ENCODE results near the gene KIR3DL3. TPM values are rescaled to one million over a fixed set of nuclear protein-coding genes. Genes with fewer than 3 reads are reported as not detected.
"Not testable (repeated sequence)": the region's sequence is repeated elsewhere in the genome, so short reads cannot be mapped to it uniquely, and the experiment has no call there.

Gene KIR3DL3
- total RNA-seq, 2 donors from 2014 or later, result not detected

DNA sequence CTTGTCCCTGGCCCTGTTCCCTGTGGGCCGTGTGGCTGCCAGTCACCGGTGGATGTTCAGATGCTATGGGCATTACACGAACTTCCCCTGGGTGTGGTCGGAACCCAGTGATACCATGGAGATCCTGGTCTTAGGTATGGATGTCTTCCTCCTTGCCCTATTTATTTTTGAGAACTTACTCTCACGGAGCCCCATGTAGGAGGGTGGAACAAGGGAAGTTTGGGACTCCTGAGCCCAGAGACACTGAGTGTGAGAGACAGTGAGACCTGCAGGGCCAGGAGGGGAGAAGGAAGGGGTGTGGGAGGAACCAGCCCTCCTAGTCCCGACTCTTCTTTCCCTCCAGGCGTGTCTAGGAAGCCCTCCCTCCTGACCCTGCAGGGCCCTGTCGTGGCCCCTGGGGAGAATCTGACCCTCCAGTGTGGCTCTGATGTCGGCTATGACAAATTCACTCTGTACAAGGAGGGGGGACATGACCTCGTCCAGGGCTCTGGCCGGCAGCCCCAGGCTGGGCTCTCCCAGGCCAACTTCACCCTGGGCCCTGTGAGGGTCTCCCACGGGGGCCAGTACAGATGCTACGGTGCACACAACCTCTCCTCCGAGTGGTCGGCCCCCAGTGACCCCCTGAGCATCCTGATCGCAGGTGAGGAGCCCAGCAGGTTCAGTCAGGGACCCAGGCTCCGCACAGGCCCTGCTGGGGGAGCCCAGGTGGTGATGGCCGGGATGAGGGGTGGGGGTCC is 14.9 kb upstream of the KIR3DL3 start:
- WGBS, 2 donors, result 44 to 50% methylated on average over 9 to 13 of the region's 18 CpGs
- H3K27me3 ChIP-seq, result no peaks in the 10 kb centered on the region
- H3K27ac ChIP-seq, result no peak overlapping the region
- ATAC-seq (no peak), DNase-seq (no peak)
- no peaks in the 10 kb centered on the region for H3K36me3 ChIP-seq (replicated peaks in 1 of 2; ENCODE audit: insufficient read depth in 1 of 2, low read depth in 2 of 2)
- no peaks in the 10 kb centered on the region for H3K9me3 ChIP-seq
- intact Hi-C loops (cut with DNase I), result no loop called here
- TF ChIP-seq POLR2A (IDR thresholded peaks at IDR 0.05), result no peak
- TF ChIP-seq, protein P1, sequence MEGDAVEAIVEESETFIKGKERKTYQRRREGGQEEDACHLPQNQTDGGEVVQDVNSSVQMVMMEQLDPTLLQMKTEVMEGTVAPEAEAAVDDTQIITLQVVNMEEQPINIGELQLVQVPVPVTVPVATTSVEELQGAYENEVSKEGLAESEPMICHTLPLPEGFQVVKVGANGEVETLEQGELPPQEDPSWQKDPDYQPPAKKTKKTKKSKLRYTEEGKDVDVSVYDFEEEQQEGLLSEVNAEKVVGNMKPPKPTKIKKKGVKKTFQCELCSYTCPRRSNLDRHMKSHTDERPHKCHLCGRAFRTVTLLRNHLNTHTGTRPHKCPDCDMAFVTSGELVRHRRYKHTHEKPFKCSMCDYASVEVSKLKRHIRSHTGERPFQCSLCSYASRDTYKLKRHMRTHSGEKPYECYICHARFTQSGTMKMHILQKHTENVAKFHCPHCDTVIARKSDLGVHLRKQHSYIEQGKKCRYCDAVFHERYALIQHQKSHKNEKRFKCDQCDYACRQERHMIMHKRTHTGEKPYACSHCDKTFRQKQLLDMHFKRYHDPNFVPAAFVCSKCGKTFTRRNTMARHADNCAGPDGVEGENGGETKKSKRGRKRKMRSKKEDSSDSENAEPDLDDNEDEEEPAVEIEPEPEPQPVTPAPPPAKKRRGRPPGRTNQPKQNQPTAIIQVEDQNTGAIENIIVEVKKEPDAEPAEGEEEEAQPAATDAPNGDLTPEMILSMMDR (IDR thresholded peaks at IDR 0.05), result no peak
- no peak overlapping the region for H3K4me3 ChIP-seq
- no peaks in the 10 kb centered on the region for H3K4me1 ChIP-seq

DNA sequence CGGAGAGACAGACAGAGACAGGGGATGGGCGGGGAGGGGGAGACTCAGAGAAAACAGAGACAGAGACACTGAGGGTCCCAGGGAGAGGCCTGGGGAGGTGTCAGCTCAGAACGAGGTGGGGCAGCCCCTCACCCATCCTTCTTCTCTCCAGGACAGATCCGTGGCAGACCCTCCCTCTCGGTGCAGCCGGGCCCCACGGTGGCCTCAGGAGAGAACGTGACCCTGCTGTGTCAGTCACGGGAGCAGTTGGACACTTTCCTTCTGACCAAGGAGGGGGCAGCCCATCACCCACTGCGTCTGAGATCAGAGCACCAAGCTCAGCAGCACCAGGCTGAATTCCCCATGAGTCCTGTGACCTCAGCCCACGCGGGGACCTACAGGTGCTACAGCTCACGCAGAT is 14.3 kb upstream of the KIR3DL3 start:
- WGBS, 2 donors, result 40 to 58% methylated on average over 9 to 11 of the region's 13 CpGs
- DNase-seq; H3K4me3 ChIP-seq; H3K4me1 ChIP-seq; H3K9me3 ChIP-seq; H3K36me3 ChIP-seq (replicated peaks in 1 of 2; ENCODE audit: insufficient read depth in 1 of 2, low read depth in 2 of 2); H3K27me3 ChIP-seq; intact Hi-C loops (cut with DNase I); ATAC-seq; H3K27ac ChIP-seq: not testable (repeated sequence)

DNA sequence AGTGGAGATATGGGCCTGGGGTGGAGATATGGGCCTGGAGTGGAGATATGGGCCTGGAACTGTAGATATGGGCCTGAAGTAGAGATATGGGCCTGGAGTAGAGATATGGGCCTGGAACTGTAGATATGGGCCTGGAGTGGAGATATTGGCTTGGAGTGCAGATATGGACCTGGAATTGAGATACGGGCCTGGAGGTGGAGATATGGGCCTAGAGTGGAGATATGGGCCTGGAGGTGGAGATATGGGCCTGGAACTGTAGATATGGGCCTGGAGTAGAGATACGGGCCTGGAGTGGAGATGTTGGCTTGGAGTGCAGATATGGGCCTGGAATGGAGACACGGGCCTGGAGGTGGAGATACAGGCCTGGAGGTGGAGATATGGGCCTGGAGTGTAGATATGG is 402 bp downstream of the KIR3DL3 start:
- WGBS, 2 donors, result 51 to 63% methylated on average over 3 of the region's 3 CpGs
- intact Hi-C loops (cut with DNase I), result no loop called here

DNA sequence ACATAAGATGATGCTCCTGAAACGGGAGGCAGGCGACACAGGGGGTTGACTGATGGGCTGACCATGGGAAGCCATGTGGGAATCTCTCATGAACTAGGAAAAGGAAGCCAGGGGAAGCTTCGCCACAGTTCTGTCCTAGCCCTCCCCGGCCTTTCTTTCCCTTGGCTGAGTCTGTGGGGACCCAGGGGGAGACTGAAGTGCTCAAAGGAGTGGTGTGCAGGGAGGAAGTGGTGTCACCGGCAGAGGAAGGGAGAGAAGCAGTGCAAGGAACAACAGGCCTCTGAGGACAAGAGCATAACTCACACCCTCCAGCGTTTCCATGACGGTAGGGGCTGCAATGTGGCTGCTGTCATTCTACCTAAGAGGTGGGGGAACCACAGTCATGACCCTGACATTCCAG is 1.1 kb downstream of the KIR3DL3 start:
- Histone ChIP-seq H3K27ac (no peak overlapping the region), H3K27me3 (no peaks in the 10 kb centered on the region), H3K9me3 (peaks cover 0 to 5% (median 0%) of the 10 kb centered on the region in 3 donors), H3K36me3 (replicated peaks in 1 of 2; ENCODE audit: insufficient read depth in 1 of 2, low read depth in 2 of 2) (no peaks in the 10 kb centered on the region), H3K4me3 (no peak overlapping the region), H3K4me1 (no peaks in the 10 kb centered on the region)
- intact Hi-C loops (cut with DNase I), result no loop called here
- DNase-seq (no peak), ATAC-seq (no peak)
- 64 to 74% methylated on average over 6 to 7 of the region's 7 CpGs for WGBS, 2 donors
- TF ChIP-seq POLR2A (IDR thresholded peaks at IDR 0.05), result no peak
- TF ChIP-seq, protein P1 (IDR thresholded peaks at IDR 0.05), result no peak

More for the DNA sequence above, 402 bp downstream of the KIR3DL3 start:
- H3K4me3 ChIP-seq, result no peak overlapping the region
- no peaks in the 10 kb centered on the region for H3K36me3 ChIP-seq (replicated peaks in 1 of 2; ENCODE audit: insufficient read depth in 1 of 2, low read depth in 2 of 2)
- peaks cover 0 to 5% (median 0%) of the 10 kb centered on the region in 3 donors for H3K9me3 ChIP-seq
- no peak for ATAC-seq
- H3K4me1 ChIP-seq, result no peaks in the 10 kb centered on the region
- TF ChIP-seq, protein P1 (IDR thresholded peaks at IDR 0.05), result no peak
- TF ChIP-seq POLR2A (IDR thresholded peaks at IDR 0.05), result no peak
- H3K27me3 ChIP-seq, result no peaks in the 10 kb centered on the region
- DNase-seq, result no peak
- H3K27ac ChIP-seq, result no peak overlapping the region

DNA sequence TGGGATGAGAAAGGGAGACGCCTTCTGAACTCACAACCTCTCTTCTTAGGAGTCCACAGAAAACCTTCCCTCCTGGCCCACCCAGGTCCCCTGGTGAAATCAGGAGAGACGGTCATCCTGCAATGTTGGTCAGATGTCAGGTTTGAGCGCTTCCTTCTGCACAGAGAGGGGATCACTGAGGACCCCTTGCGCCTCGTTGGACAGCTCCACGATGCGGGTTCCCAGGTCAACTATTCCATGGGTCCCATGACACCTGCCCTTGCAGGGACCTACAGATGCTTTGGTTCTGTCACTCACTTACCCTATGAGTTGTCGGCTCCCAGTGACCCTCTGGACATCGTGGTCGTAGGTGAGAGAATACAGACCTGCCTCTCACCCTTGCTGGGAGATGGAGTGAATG is 3.3 kb downstream of the KIR3DL3 start:
- DNase-seq, result no peak
- no peak for ATAC-seq
- no peaks in the 10 kb centered on the region for H3K9me3 ChIP-seq
- TF ChIP-seq, protein P1 (IDR thresholded peaks at IDR 0.05), result no peak
- H3K27ac ChIP-seq, result no peak overlapping the region
- no peaks in the 10 kb centered on the region for H3K4me1 ChIP-seq
- no peaks in the 10 kb centered on the region for H3K36me3 ChIP-seq (replicated peaks in 1 of 2; ENCODE audit: insufficient read depth in 1 of 2, low read depth in 2 of 2)
- no peak overlapping the region for H3K4me3 ChIP-seq
- no peaks in the 10 kb centered on the region for H3K27me3 ChIP-seq
- WGBS, 2 donors, result 57 to 61% methylated on average over 7 to 10 of the region's 10 CpGs
- intact Hi-C loops (cut with DNase I), result no loop called here

All from body of pancreas (tissue), 4 donors.